ENCODE data around the gene PRLR.
"Not testable (repeated sequence)": the region's sequence is repeated elsewhere in the genome, so short reads cannot be mapped to it uniquely, and the experiment has no call there.

The PRLR gene

DNA sequence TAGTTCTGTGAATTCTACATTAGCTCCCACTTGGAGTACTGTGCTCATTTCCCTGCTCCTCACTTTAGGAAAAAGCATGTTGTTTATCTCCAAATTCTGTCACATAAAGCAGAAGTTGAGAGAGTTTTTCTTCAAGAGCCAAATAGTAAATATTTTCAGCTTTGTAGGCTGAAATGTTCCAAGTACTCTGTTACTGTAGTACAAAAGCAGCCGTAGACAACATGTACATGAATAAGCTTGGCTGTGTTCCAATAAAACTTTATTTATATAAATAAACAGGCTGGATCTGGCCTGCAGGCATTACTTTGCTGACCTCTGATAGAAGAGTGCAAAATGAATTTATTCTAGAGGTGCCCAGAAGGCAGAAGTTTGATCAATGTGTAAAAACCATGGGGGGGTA lies 109.6 kb downstream of the PRLR start:
- no peak for DNase-seq

DNA sequence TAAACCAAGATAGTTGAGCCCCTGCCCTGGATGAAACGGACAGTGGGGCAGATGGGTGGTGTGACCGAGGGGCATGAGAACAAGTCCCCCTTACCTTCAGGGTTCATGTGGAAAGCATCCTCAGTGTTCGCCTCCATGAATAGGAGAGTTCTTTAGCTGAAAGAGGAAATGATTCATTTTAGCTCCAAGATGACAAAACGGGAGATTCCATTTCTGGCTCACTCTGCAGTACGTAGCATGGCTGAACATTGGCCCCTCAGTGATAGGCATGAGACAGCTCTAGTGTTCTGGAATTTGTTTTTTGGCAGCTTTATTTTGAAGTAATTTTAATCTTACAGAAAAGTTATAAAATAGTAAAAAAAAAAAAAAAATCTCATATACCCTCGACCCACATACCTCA lies 112.3 kb downstream of the PRLR start:
- no peak for DNase-seq

DNA sequence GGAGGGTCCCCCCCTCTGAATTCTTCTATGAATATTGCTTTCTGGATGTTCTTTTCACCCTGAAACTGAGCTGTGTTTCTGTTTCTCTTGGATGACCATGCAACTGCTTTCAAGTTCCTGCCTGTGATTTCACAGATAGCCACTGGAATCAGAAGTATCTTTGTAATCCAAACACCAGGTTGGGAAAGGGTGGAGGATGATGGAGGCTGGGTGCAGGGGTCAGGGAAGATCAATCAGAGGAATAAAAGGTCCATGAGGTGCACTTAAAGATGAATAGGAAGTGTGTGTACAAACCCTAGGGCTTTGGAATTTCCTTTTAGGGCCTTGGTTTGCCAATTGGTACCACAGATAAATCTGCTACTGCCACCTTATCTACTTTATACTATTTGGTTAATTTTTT lies 114.4 kb downstream of the PRLR start:
- DNase-seq = no peak

DNA sequence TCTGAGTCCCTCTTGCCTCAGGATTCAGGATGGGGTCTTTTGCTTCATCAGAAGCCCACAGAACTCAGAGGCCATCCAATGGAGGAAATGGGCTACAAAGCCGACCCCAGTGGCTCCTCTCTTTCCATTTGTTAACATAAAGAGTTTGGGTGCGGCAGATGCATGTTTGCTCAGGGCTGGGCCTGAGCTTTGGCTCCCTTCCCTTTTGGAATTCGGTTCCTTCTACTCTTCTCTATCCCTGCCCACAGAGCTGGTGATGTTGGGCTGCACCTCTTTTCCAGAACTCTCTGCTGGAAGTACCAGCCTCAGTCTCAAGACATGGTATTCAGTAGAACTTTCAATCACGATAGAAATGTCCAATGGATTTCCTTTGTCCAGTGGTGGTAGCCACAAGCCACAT lies 115.6 kb downstream of the PRLR start:
- no peak for DNase-seq

DNA sequence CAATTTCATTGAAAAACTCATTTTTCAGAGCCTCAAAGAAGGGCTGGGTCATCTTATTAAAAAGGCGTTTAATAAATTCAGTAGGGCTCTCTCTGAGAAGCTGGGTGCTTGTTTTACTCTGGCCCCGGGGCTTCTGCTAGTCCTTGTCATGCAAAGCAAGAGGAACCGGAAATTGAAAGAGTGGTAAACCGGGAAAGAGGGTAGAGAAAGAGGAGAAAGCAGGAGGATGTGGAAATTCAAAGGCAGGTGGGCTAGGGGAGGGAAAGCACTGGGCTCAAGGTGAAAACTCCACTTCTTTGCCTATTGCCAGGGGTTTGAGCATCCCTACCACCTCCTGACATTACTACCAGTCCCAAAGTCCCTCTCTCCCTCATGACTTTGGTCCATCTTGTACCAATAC lies 118.0 kb downstream of the PRLR start:
- no peak for DNase-seq

DNA sequence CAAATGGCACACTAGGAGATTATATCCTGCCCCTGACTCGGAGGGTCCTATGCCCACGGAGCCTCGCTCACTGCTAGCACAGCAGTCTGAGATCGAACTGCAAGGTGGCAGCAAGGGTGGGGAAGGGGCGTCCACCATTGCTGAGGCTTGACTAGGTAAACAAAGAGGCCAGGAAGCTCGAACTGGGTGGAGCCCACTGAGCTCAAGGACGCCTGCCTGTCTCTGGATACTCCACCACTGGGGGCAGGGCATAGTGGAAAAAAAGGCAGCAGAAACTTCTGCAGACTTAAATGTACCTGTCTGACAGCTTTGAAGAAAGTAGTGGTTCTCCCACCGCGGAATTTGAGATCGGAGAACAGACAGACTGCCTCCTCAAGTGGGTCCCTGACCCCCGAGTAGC lies 125.7 kb downstream of the PRLR start:
- not testable (repeated sequence) for DNase-seq

DNA sequence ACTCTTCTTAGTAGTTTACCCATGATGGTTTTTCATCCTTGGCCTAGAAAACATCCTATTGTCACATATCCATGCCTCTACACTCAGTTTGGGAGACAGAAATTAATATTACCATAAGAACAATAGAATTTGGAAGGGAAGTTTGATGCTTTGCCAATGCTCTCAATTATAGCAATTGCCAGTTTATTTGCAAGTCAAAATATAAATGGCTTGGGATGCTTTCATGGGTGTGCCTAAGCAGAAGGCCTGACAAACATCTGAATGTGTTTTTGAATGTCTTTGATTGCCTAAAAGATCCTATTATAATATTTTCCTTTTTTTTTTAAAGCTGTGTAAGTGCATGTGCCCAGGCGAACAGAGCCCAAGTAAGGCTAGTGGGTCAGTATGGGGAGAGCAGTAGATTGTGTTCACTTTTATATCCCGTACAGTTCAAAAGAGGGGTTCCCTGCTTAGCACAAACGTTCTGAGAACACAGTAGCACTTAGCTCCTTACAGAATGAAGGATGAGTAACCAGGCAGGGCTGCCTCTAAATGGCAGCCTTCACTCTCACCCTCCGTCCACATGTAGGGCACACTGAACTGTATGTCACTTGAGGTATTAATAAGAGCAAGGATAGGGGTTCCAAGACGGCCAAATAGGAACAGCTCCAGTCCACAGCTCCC lies 126.5 kb downstream of the PRLR start:
- DNase-seq = no peak

DNA sequence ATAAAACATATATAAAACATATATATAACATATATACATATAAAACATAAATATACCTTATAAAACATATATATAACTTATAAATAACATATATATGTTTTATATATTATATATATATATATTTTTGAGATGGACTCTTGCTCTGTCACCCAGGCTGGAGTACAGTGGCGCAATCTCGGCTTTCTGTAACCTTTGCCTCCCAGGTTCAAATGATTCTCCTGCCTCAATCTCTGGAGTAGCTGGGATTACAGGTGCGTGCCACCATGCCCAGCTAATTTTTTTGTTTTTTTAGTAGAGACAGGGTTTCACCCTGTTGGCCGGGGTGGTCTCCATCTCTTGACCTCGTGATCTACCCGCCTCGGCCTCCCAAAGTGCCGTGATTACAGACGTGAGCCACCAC lies 128.6 kb downstream of the PRLR start:
- not testable (repeated sequence) for DNase-seq

DNA sequence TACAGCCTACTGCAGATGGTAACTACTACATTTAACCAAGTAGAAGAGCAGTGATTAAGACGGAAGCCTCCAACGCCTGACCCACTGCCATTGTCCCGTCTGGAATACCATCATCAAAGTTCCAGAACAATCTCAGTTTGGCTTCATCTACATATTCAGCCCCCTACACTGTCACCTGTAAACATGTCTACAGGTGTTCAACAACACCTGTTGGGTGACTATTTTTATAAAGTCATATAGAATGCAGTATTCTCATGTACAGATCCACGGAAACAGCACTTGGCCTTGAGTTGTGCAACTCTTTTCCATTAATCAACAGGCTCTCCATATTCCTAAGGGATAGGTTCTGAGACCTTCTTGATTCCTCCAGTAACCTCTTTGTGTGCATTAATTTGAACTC lies 129.3 kb downstream of the PRLR start:
- DNase-seq = no peak

DNA sequence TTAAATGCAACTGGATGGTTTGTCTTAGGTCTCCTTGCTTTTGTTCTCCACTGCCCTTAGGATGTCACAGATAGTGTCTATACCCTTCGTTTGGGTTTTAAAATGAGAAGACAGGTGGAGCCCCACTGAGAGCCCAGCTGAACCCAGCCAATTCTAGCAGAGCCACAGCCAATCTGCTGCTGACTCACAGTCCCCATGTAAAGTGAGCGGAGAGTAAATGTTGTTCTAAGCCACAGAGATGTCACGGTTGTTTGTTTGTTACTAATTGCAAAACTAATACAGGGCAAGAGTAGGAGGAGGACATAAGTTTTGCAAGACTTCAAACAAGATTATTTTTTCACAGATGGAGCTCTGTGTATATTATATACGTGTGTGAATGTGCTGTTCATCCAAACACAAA lies 132.1 kb downstream of the PRLR start:
- no peak for DNase-seq

DNA sequence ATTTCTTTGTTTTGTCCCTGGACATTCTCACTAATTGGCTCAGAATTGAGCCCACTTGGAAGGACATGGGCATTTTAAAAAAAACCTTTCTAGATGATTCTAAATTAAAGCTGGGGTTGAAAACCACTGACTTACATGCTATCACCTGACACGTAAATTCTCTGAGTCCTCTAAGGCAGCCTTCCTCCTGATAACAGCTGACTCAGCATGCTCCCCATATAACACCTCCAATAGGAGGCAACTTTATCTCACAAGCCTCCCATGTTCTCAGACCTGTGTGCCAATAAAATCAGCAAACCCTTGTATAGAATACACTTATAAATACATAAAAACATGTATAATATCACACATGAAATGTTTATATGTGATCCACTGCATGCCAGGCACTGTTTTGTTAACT lies 133.4 kb downstream of the PRLR start:
- DNase-seq = no peak

DNA sequence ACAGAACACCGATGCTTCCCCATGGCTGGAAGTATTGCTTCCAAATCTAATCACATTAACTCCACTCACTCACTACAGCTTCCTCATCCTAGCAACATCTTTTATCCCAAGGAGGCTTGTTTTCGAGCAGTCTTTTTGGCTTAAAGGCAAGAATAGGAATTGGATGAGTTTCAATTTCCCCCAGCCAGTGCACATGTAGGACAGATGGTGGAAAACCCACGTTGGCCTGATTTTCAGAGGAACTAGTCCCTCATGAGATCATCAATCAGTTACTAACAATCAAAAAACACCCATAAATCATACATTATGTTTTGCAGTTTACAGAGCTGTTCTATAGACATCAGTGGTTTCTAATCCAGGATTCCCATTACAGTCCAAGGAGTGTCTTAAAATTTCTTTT lies 134.1 kb downstream of the PRLR start:
- DNase-seq = no peak

DNA sequence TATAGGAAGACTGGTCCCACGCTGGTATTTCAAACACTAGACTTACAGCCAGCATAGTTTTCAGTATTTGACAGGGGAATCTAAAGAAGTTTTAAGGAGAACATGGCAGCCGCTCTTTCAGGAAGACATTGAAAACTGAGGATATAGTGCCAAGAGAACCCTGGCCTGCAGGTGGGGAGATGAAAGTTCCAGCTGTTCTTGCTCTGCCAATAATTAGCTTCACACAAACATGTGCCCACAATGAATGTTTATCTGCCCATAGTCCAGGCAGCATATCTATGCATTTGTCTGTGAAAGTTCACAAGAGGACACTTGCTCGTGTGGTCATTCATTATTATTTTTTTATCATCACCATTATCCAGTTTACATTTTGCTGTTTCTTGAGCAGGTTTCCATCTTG lies 134.9 kb downstream of the PRLR start:
- DNase-seq = no peak

DNA sequence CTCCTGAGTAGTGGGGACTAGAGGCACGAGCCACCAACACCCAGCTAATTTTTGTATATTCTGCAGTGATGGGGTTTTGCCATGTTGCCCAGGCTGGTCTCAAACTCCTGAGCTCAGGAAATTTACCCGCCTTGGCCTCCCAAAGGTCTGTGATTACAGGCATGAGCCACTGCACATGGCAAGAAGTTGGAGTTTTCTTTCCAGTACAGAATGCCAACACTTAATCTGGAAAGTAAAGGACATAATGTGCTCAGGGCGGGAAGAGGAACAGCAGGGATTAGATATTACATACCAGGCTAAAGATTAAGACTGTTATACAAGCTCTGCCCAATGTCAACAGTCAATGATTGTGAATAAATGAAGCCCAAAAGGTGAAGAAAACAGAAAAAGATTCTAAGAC lies 135.3 kb downstream of the PRLR start:
- no peak for DNase-seq

DNA sequence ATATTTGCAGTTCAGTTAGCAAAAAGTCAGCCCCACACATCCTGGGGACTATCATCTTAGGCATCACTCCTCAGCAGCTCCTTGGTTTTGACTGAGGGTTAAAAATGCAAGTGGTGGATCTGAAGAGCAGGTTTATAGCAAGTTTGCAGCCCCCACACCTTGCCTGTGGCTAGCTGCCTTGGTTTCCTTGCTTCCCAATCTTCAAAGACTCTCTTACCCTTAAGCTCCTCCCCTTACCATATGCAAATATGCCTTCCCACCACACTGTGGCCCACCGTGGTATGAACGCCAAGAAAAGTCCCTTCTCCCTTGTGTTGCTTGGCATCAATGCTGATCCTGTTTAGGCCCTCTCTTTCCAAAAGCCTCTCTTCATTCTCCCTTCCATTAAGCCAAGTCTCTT lies 137.6 kb downstream of the PRLR start:
- no peak for DNase-seq

DNA sequence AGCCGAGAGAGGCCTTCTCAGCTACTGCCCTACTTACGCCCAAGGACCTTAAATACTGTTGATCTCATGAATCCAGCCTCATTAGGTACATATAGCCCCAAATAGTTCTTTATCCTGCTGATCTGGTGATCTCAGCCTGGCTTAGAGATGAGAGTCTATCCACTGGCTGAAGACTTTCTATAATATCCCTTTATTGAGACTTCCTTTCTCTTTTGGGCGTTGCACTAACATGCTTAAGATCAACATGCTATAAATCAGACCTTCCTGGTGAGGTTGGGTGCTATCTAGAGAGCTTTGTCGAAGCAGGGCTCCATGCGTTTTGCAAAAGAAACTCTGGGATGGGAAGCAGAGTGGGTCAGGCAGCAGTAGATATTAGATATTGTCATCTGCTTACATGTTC lies 138.6 kb downstream of the PRLR start:
- no peak for DNase-seq

DNA sequence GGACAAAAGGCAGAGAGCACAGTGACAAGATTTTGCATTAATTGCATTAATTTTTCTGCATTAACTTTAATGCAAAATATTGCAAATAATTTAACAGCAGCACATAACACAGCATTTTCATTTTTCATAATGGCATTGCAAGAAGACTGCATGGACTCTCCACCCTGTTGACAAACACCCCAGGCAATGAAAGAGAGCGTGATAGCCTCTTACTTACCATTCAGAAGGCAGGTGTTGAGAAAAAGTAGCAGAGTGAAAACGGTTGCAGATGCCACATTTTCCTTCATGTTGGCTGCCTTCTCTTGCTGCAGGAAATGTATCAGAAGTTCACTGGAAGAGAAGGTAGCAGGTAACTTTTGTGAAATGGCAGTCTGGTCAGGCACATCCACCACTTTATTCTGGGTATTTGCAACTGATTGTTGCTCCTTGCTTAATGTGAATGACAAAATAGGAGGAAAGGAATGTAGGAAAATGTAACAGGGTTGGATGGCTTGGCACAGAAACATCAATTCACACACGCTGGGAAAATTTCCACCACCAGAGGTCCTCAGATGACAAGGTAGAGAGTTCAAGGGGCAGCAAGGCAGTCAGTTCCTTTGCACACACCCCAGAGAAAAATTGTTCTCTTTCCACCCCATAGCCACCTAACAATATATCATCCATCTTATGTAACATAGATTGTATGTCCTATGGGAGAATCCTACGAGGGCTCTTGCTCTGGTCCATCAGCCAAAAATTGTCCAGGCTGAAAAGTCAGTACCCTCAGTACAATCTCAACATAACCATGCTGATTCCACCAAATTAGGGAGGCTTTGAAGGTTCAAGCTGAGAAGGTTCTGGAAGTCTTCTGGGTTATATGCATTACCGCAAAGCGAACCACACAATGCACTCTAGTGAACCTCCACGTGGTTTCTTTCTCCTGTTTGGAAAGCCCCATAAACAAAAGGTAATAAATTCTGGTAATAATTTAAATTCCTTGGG lies 140.7 kb downstream of the PRLR start:
- DNase-seq = peak; percentile 10

DNA sequence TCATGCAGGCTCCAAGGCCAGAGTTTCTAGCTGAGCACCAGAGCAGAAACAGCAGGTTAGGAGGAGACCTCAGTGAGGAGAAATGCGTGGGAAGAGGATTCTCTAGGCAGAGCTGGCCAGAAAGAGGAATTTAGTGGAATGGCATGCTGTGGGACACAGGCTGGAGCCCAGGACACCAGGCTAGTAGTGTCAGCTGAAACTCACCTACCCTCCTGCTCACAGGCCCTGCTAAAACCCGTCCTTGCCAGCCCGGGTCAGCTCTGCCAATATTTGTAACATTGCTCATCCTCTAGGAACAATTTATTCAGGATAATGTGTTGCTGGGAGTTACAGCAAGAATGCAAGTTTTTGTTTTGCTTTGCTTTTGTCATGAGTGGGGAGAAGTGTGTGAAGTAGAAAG lies 142.3 kb downstream of the PRLR start:
- DNase-seq = no peak

DNA sequence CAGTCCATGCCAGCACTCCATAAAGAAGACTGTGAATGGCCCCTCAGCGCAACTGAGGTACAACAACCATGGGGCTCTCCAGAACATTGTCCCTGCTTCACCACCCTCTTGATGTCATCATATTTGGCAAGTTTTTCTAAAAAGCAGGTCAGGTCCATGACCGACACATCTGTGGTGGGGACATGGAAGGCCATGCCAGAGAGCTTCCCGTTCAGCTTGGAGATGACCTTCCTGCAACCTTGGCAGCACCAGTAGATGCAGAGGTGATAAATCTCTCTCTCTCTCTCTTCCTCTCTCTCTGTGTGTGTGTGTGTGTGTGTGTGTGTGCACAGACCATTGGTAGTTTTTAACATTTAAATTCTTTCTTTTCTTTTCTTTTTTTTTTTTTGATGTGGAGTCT lies 147.1 kb downstream of the PRLR start:
- no peak for DNase-seq

DNA sequence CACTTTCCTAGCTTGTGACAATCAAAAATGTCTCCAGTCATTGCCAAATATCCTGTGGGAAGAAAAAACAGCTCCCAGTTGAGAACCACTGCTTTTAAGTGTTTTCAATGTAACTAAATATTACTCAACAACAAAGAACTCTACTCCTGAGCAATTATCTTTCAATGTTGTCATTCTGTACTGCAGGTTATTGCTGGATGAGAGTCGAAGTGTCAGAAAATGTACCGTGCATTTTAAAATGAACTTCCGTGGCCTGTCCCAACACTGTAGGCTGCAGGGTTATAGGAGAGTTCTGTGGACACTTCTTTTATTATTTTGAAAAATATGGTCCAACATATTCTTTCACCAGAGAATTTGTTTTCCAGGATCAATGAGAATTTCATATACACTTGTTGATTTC lies 147.8 kb downstream of the PRLR start:
- DNase-seq = no peak

DNA sequence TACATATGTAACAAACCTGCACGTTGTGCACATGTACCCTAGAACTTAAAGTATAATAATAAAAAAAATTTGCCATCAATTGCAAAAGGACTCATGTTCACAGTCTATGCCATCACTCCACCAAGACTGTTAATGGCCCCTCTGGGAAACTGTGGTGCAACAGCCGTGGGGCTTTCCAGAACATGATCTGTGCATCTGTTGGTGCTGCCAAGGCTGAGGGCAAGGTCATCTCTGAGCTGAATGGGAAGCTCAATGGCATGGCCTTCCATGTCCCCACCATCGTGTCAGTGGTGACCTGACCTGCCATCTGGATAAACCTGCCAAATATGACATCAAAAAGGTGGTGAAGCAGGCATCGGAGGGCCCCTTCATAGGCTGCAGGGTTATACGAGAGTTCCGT lies 149.2 kb downstream of the PRLR start:
- DNase-seq = no peak

DNA sequence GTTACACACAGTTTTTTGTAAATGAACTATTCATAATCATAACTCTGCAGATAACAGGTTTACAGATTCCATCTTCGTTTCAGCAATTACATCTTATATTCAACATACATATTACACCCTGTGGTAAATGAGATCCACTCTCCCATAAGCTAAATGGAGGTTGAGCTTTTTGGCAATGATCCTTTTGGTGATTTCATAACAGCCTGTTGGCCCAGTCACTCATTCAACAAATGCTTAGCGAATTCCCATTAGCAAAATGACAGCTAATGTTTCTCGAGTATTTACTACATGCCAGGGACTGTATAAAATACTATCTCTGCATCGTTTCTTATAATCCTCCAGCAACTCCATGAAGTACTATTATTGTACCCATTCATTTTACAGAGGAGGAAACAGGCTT lies 157.1 kb downstream of the PRLR start:
- DNase-seq = no peak

DNA sequence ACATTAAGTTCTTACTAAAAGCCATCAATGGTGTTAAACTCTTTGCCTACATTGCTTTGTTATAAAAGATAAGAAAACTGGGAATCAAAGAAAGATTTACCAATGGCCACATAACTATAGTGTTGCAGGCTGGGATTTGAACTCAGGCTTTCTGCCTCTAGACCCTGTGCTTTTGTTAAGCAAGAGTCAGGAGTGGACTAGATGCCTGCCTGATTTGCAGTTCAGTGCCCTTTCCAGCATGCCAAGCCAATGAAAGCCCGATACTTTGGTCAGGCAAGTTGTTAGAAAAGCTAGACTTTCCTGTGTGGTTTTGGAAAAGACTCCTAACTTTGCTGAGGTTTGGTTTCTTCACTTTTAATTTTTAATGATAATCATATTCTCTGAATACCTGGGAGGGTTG lies 161.1 kb downstream of the PRLR start:
- DNase-seq = no peak

DNA sequence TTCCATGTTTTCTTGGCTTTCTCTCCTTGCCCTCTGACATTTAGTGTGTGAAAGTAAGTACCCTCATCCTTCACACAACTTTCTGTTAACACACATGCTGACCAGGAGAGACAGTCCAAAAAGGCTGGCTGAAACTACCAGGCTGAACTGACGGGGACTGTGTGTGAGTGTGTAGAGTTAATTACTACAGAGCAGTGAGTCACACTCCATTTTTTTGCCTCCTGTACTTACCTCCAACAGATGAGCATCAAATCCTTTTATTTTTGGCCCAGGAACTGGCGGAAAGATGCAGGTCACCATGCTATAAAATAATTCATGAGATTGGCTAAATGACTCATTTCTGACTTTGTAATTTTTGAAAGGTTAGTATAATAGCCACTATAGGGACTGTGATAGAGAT lies 162.3 kb downstream of the PRLR start:
- no peak for DNase-seq

All from NCI-H510A treated with DMSO at 0.1 percent for 48 hours (cell line).